Tibial nerve (tissue), 4 donors: ENCODE results near the gene SECISBP2. TPM values are rescaled to one million over a fixed set of nuclear protein-coding genes. Genes with fewer than 3 reads are reported as not detected.

Source experiments
- DNase-seq, 2 donors: peaks; one replicate each; pipeline ENCODE4 v3.0.0-alpha.2; 2019; ENCODE audit warnings: low spot score in 2 of 2
- H3K27ac ChIP-seq, 4 donors: fragments of 200-600 bp; sonication (generic) in 3 of 4; one replicate each; pipeline ENCODE4 v1.5.1; 2017 to 2019; ENCODE audit warnings: mild to moderate bottlenecking in 1 of 4
- H3K27me3 ChIP-seq, 2 donors: fragments of 200-600 bp; sonication (generic) in 1 of 2; one replicate each; pipeline versions ENCODE4 v1.5.1 to v1.6.0; 2017 to 2019
- H3K36me3 ChIP-seq, 3 donors: fragments of 200-600 bp; sonication (generic); one replicate each; pipeline ENCODE4 v1.5.1; 2018 to 2019
- H3K4me1 ChIP-seq, 4 donors: fragments of 200-600 bp; sonication (generic) in 3 of 4; one replicate each; pipeline ENCODE4 v1.5.1; 2017 to 2019
- H3K4me3 ChIP-seq, 4 donors: fragments of 200-600 bp; sonication (generic) in 3 of 4; one replicate each; pipeline ENCODE4 v1.5.1; 2017 to 2019; ENCODE audit warnings: mild to moderate bottlenecking in 1 of 4, moderate library complexity in 1 of 4
- H3K9me3 ChIP-seq, 4 donors: fragments of 200-600 bp; sonication (generic) in 3 of 4; one replicate each; pipeline ENCODE4 v1.5.1; 2017 to 2019
- CTCF ChIP-seq, 5 experiments: fragments of 200-600 bp in 3 of 5; fragments of 450-650 bp in 2 of 5; sonication (generic) in 3 of 5; IDR thresholded peaks; one replicate each; pipeline ENCODE4 v1.5.1; 2016 to 2019; ENCODE audit warnings: antibody characterized with exemption in 5 of 5, mild to moderate bottlenecking in 3 of 5, moderate library complexity in 2 of 5
- EP300 ChIP-seq, 2 donors: sonication (generic); formaldehyde crosslinking; IDR thresholded peaks; one replicate each; pipeline ENCODE4 v1.6.1; 2017; ENCODE audit warnings: antibody characterized with exemption in 2 of 2, mild to moderate bottlenecking in 1 of 2
- POLR2A ChIP-seq, 2 donors: fragments of 450-650 bp; IDR thresholded peaks; one replicate each; pipeline ENCODE4 v1.6.1; 2017; ENCODE audit warnings: antibody characterized with exemption in 2 of 2, mild to moderate bottlenecking in 2 of 2, moderate library complexity in 2 of 2
- WGBS, 2 donors: methylation state at CpG; one replicate each; pipeline ENCODE4 v1.1.5; 2018; 5-methylcytosine and 5-hydroxymethylcytosine counted together
- total RNA-seq, 4 donors: library from RNA; depleted of rRNA; stranded (reverse); fragments of >200 nt; gene quantifications; one replicate each; pipeline ENCODE4 v1.1.0, GENCODE V29; 2016

Gene SECISBP2
- total RNA-seq, 4 donors from 2014 or later: 57.7 to 77.1 (median 64.8) TPM

DNA sequence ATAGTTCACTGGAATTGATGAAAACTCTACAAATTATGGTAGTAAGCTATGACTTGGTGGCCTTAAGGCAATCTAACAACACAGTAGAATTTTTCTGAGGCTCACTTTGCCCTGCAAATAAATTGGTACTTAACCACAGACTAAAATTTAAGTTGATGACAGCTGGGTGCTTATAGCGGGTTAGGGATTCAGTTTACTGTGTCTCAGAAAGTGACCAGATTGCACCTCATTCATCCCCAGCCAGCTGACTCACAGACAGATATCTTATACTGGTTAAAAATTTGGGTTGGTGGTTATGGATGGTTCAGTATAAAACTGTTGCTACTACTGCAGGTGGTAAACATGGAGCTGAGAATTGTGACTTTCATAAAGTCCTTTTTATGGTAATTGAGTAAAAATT, 4.5 kb upstream of the SECISBP2 start:
- Histone ChIP-seq H3K9me3 (no peaks in the 10 kb centered on the region), H3K4me3 (no peak overlapping the region), H3K27me3 (no peaks in the 10 kb centered on the region), H3K27ac (no peak overlapping the region), H3K4me1 (peaks cover 0 to 38% (median 22%) of the 10 kb centered on the region in 4 donors), H3K36me3 (no peaks in the 10 kb centered on the region)
- no peak for DNase-seq
- WGBS, 2 donors: 75 to 79% methylated on average over 1 of the region's 1 CpG
- TF ChIP-seq CTCF (IDR thresholded peaks at IDR 0.05) (no peak), POLR2A (IDR thresholded peaks at IDR 0.05) (no peak), EP300 (IDR thresholded peaks at IDR 0.05) (no peak)

GRCh38 chr9:89314955-89315354, 3.3 kb upstream of the SECISBP2 start:
- no peak for TF ChIP-seq EP300 (IDR thresholded peaks at IDR 0.05)
- no peak for TF ChIP-seq CTCF (IDR thresholded peaks at IDR 0.05)
- no peak for TF ChIP-seq POLR2A (IDR thresholded peaks at IDR 0.05)
- no peak for DNase-seq
- peaks cover 0 to 35% (median 22%) of the 10 kb centered on the region in 4 donors for H3K4me1 ChIP-seq
- no peak overlapping the region for H3K27ac ChIP-seq
- H3K36me3 ChIP-seq: no peaks in the 10 kb centered on the region
- H3K27me3 ChIP-seq: no peaks in the 10 kb centered on the region
- H3K9me3 ChIP-seq: no peaks in the 10 kb centered on the region
- H3K4me3 ChIP-seq: no peak overlapping the region
- 95 to 100% methylated on average over 1 of the region's 1 CpG for WGBS, 2 donors

DNA sequence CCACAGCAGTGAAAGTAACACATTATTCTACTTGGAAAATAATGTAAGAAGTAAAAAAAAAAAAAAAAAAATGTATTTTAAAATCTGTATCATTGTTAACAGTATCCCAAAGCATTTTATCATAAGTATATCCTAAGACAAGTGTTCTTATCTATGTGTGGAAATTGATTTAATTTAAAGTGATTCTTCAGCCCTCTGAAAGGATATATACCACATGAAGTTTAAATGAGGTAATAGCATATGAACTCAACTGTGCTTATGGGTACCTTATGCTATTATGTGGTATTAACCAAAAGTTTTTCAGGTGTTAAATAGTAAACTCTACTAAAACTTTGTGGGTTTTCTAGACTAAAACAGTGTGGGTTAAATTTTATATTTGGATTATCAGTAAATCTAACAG, 2.8 kb upstream of the SECISBP2 start:
- no peaks in the 10 kb centered on the region for H3K36me3 ChIP-seq
- no peak for DNase-seq
- no peak overlapping the region for H3K27ac ChIP-seq
- peaks cover 0 to 39% (median 23%) of the 10 kb centered on the region in 4 donors for H3K4me1 ChIP-seq
- TF ChIP-seq POLR2A (IDR thresholded peaks at IDR 0.05) (no peak), CTCF (IDR thresholded peaks at IDR 0.05) (no peak), EP300 (IDR thresholded peaks at IDR 0.05) (no peak)
- no peaks in the 10 kb centered on the region for H3K27me3 ChIP-seq
- no peak overlapping the region for H3K4me3 ChIP-seq
- no peaks in the 10 kb centered on the region for H3K9me3 ChIP-seq

- H3K4me3 ChIP-seq: peak overlapping the region in 1 of 4 donors; percentile 57
- H3K4me1 ChIP-seq: peaks cover 0 to 39% (median 13%) of the 10 kb centered on the region in 4 donors
- H3K27ac ChIP-seq: peak overlapping the region in 1 of 4 donors; percentile 93
- no peaks in the 10 kb centered on the region for H3K36me3 ChIP-seq
- DNase-seq: no peak
- WGBS, 2 donors: 86 to 88% methylated on average over 4 of the region's 4 CpGs
- H3K9me3 ChIP-seq: no peaks in the 10 kb centered on the region
- no peak for TF ChIP-seq POLR2A (IDR thresholded peaks at IDR 0.05)
- TF ChIP-seq EP300 (IDR thresholded peaks at IDR 0.05): no peak
- no peak for TF ChIP-seq CTCF (IDR thresholded peaks at IDR 0.05)
- H3K27me3 ChIP-seq: no peaks in the 10 kb centered on the region
These were observed 1.0 kb upstream of the SECISBP2 start for GRCh38 chr9:89317282-89317681.

- peak overlapping the region; percentile 57 to 90 (median 66) for H3K4me3 ChIP-seq
- H3K27ac ChIP-seq: peak overlapping the region; percentile 93 to 100 (median 99)
- H3K27me3 ChIP-seq: no peaks in the 10 kb centered on the region
- peaks cover 0 to 50% (median 12%) of the 10 kb centered on the region in 4 donors for H3K4me1 ChIP-seq
- TF ChIP-seq POLR2A (IDR thresholded peaks at IDR 0.05): no peak
- TF ChIP-seq EP300 (IDR thresholded peaks at IDR 0.05): peak in 1 of 2 donors; percentile 85
- no peaks in the 10 kb centered on the region for H3K9me3 ChIP-seq
- H3K36me3 ChIP-seq: no peaks in the 10 kb centered on the region
- WGBS, 2 donors: 1 to 2% methylated on average over 13 of the region's 13 CpGs
- no peak for DNase-seq
These were observed 960 bp downstream of the SECISBP2 start for GRCh38 chr9:89319015-89319905.
